Osteoblast (primary cell): ENCODE results near the gene DNAAF5. TPM values are rescaled to one million over a fixed set of nuclear protein-coding genes. Genes with fewer than 3 reads are reported as not detected.
A peak's percentile ranks its signal among the peaks of the same experiment; 100 is the strongest.

Experiments used
- DNase-seq: peaks from one replicate; pipeline ENCODE4 v3.0.0; 2011; ENCODE audit warnings: low spot score, mixed read lengths; ENCODE audit not compliant: insufficient read length; ENCODE audit errors: missing footprints
- H2AFZ ChIP-seq: 2 replicates; pipeline ENCODE4 v1.6.0; 2011; ENCODE audit warnings: mild to moderate bottlenecking, low read length
- H3K27ac ChIP-seq: 2 replicates; pipeline ENCODE4 v1.5.1; 2011; ENCODE audit warnings: mild to moderate bottlenecking, low read depth, low read length, moderate library complexity
- H3K27me3 ChIP-seq: 2 replicates; pipeline ENCODE4 v1.6.0; 2012; ENCODE audit warnings: mild to moderate bottlenecking, control low read depth, inconsistent platforms, low read length, moderate library complexity; ENCODE audit not compliant: insufficient read depth
- H3K36me3 ChIP-seq: 2 replicates; pipeline ENCODE4 v1.5.1; 2011; ENCODE audit warnings: mild to moderate bottlenecking, low read length, control low read depth, moderate library complexity; ENCODE audit not compliant: insufficient read depth
- H3K4me1 ChIP-seq: 2 replicates; pipeline ENCODE4 v1.5.1; 2011; ENCODE audit warnings: mild to moderate bottlenecking, low read length, control low read depth, moderate library complexity; ENCODE audit not compliant: insufficient read depth
- H3K4me2 ChIP-seq: 2 replicates; pipeline ENCODE4 v1.6.0; 2011; ENCODE audit warnings: mild to moderate bottlenecking, low read length; ENCODE audit not compliant: insufficient read depth
- H3K4me3 ChIP-seq: fragments of 200-600 bp; sonication (generic); 3 replicates; pipeline ENCODE4 v1.5.1; 2012; ENCODE audit warnings: mild to moderate bottlenecking, low read length, inconsistent platforms; ENCODE audit not compliant: insufficient read depth
- H3K79me2 ChIP-seq: 2 replicates; pipeline ENCODE4 v1.6.0; 2012; ENCODE audit warnings: mild to moderate bottlenecking, low read length, control low read depth, inconsistent platforms; ENCODE audit not compliant: insufficient read depth
- H3K9me3 ChIP-seq: 2 replicates; pipeline ENCODE4 v1.5.1; 2011; ENCODE audit warnings: low read depth, low read length, control low read depth
- H4K20me1 ChIP-seq: 2 replicates; pipeline ENCODE4 v1.6.0; 2012; ENCODE audit warnings: mild to moderate bottlenecking, low read length, control low read depth; ENCODE audit not compliant: insufficient read depth
- CTCF ChIP-seq: IDR thresholded peaks from 2 replicates; pipeline ENCODE4 v1.5.1; 2011; ENCODE audit warnings: mild to moderate bottlenecking, low read depth, low read length, moderate library complexity; ENCODE audit errors: extremely low read depth
- total RNA-seq: library from RNA; depleted of rRNA; stranded (reverse); fragments of >200 nt; gene quantifications from 2 replicates; pipeline ENCODE4 v1.2.3, GENCODE V29; 2012

The DNAAF5 gene
- total RNA-seq, 1 donor = 22.4 TPM

- Histone ChIP-seq H3K4me3 (no peak overlapping the region), H2AFZ (no peak overlapping the region), H3K27me3 (peaks cover 3% of the 10 kb centered on the region), H3K36me3 (no peaks in the 10 kb centered on the region), H3K4me1 (no peaks in the 10 kb centered on the region), H4K20me1 (no peaks in the 10 kb centered on the region), H3K9me3 (no peaks in the 10 kb centered on the region), H3K4me2 (no peak overlapping the region), H3K27ac (no peak overlapping the region), H3K79me2 (no peaks in the 10 kb centered on the region)
- DNase-seq = no peak
- no peak for TF ChIP-seq CTCF
Observed at GRCh38 chr7:713139-713457, 13.4 kb upstream of the DNAAF5 start.

GRCh38 chr7:713488-714230 lies 12.8 kb upstream of the DNAAF5 start:
- no peaks in the 10 kb centered on the region for H4K20me1 ChIP-seq
- H3K4me1 ChIP-seq = no peaks in the 10 kb centered on the region
- H2AFZ ChIP-seq = no peak overlapping the region
- H3K27me3 ChIP-seq = peaks cover 3% of the 10 kb centered on the region
- no peaks in the 10 kb centered on the region for H3K9me3 ChIP-seq
- H3K79me2 ChIP-seq = no peaks in the 10 kb centered on the region
- no peak for DNase-seq
- H3K27ac ChIP-seq = no peak overlapping the region
- H3K36me3 ChIP-seq = no peaks in the 10 kb centered on the region
- H3K4me2 ChIP-seq = no peak overlapping the region
- no peak overlapping the region for H3K4me3 ChIP-seq
- TF ChIP-seq CTCF = no peak

- Histone ChIP-seq H3K27me3 (peaks cover 3% of the 10 kb centered on the region), H3K36me3 (no peaks in the 10 kb centered on the region), H2AFZ (no peak overlapping the region), H4K20me1 (no peaks in the 10 kb centered on the region), H3K4me2 (no peak overlapping the region), H3K79me2 (no peaks in the 10 kb centered on the region), H3K4me3 (no peak overlapping the region), H3K4me1 (no peaks in the 10 kb centered on the region), H3K9me3 (no peaks in the 10 kb centered on the region), H3K27ac (no peak overlapping the region)
- DNase-seq = peak; percentile 60
- TF ChIP-seq CTCF = no peak
Observed at GRCh38 chr7:714251-714671, 12.2 kb upstream of the DNAAF5 start.

- peaks cover 3% of the 10 kb centered on the region for H3K27me3 ChIP-seq
- H3K4me3 ChIP-seq = no peak overlapping the region
- no peaks in the 10 kb centered on the region for H3K79me2 ChIP-seq
- H4K20me1 ChIP-seq = no peaks in the 10 kb centered on the region
- H3K4me2 ChIP-seq = no peak overlapping the region
- no peak for DNase-seq
- no peak overlapping the region for H2AFZ ChIP-seq
- TF ChIP-seq CTCF = no peak
- H3K9me3 ChIP-seq = no peaks in the 10 kb centered on the region
- no peaks in the 10 kb centered on the region for H3K4me1 ChIP-seq
- no peak overlapping the region for H3K27ac ChIP-seq
- no peaks in the 10 kb centered on the region for H3K36me3 ChIP-seq
Observed at GRCh38 chr7:716222-716621, 10.3 kb upstream of the DNAAF5 start.
